ENCODE measurements around the gene OR8G5. TPM values are rescaled to one million over a fixed set of nuclear protein-coding genes. Genes with fewer than 3 reads are reported as not detected.

The OR8G5 gene
- total RNA-seq, 1 donor from 2014 or later = not detected

DNA sequence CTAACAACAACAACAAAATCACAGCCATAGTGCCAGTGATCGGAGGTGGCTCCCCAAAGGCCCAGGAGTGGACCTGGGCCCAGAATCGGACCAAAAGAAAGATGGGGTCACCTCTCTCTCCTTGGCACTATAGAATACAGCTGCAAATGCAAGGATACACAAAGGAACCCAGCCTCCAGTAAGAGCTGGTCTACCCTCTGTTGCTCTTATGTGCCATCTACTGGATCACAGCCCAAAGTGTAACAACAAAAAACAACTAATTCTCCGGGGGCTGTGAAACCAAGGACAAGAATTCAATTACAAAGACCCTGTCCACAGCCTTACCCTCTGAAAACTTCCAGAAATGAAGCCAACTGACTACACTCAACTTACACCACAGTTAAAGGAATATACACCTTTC is 21.6 kb downstream of the OR8G5 start:
- no peaks in the 10 kb centered on the region for H3K36me3 Mint-ChIP-seq (ENCODE audit: low read depth, unreplicated experiment)
- Histone ChIP-seq H3K79me2 (ENCODE audit: insufficient read depth, low read length) (no peaks in the 10 kb centered on the region), H3K27ac (ENCODE audit: low read depth, low read length) (no peak overlapping the region), H3K4me1 (ENCODE audit: insufficient read depth, low read length) (no peaks in the 10 kb centered on the region), H3K9me3 (ENCODE audit: insufficient read depth, low read depth, low read length) (no peaks in the 10 kb centered on the region), H4K20me1 (ENCODE audit: insufficient read depth, low read length) (no peaks in the 10 kb centered on the region), H3K27me3 (ENCODE audit: insufficient read depth, low read length) (peaks cover 3% of the 10 kb centered on the region), H3K9ac (ENCODE audit: low read length) (no peak overlapping the region), H3K4me2 (ENCODE audit: low read length) (no peak overlapping the region), H2AFZ (ENCODE audit: low read depth, low read length) (no peak overlapping the region), H3K4me3 (ENCODE audit: insufficient read depth, low read depth, low read length) (no peak overlapping the region), H3K36me3 (ENCODE audit: insufficient read depth, low read length) (no peaks in the 10 kb centered on the region)
- H3K27me3 Mint-ChIP-seq (ENCODE audit: low read depth, unreplicated experiment) = no peaks in the 10 kb centered on the region
- H3K4me1 Mint-ChIP-seq (ENCODE audit: low read depth, unreplicated experiment) = no peaks in the 10 kb centered on the region
- H3K4me3 Mint-ChIP-seq (ENCODE audit: unreplicated experiment) = no peak overlapping the region
- FAIRE-seq (no peak), DNase-seq (ENCODE audit: low read depth) (no peak)
- no peak overlapping the region for H3K27ac Mint-ChIP-seq (ENCODE audit: unreplicated experiment)
- H3K9me3 Mint-ChIP-seq (ENCODE audit: unreplicated experiment) = peaks cover 3% of the 10 kb centered on the region
- TF ChIP-seq, protein P1, sequence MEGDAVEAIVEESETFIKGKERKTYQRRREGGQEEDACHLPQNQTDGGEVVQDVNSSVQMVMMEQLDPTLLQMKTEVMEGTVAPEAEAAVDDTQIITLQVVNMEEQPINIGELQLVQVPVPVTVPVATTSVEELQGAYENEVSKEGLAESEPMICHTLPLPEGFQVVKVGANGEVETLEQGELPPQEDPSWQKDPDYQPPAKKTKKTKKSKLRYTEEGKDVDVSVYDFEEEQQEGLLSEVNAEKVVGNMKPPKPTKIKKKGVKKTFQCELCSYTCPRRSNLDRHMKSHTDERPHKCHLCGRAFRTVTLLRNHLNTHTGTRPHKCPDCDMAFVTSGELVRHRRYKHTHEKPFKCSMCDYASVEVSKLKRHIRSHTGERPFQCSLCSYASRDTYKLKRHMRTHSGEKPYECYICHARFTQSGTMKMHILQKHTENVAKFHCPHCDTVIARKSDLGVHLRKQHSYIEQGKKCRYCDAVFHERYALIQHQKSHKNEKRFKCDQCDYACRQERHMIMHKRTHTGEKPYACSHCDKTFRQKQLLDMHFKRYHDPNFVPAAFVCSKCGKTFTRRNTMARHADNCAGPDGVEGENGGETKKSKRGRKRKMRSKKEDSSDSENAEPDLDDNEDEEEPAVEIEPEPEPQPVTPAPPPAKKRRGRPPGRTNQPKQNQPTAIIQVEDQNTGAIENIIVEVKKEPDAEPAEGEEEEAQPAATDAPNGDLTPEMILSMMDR (IDR thresholded peaks at IDR 0.05; ENCODE audit: insufficient read depth, low read depth, low read length) = no peak
- TF ChIP-seq EZH2 (IDR thresholded peaks at IDR 0.05; ENCODE audit: insufficient read depth, low read length) = no peak

DNA sequence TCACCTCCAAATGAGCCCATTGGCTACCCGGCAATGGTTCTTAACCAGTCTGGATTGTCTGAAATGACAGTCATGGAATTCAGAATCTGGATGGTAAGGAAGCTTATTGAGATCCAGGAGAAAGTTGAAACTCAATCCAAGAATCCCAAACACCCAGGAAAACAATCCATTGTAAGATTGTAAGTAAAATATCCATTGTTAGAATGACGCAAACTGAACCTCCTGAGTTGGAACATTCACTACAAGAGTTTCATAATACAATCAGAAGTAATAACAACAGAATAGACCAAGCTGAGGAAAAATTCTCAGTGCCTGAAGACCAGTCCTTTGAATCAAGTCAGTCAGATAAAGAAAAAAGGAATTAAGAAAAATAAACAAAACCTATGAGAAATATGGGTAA is 22.1 kb downstream of the OR8G5 start:
- Histone ChIP-seq H3K79me2 (ENCODE audit: insufficient read depth, low read length) (no peaks in the 10 kb centered on the region), H3K4me3 (ENCODE audit: insufficient read depth, low read depth, low read length) (no peak overlapping the region), H3K27me3 (ENCODE audit: insufficient read depth, low read length) (peaks cover 3% of the 10 kb centered on the region), H3K9me3 (ENCODE audit: insufficient read depth, low read depth, low read length) (no peaks in the 10 kb centered on the region), H3K9ac (ENCODE audit: low read length) (no peak overlapping the region), H2AFZ (ENCODE audit: low read depth, low read length) (no peak overlapping the region), H3K27ac (ENCODE audit: low read depth, low read length) (no peak overlapping the region), H3K36me3 (ENCODE audit: insufficient read depth, low read length) (no peaks in the 10 kb centered on the region), H3K4me2 (ENCODE audit: low read length) (no peak overlapping the region), H3K4me1 (ENCODE audit: insufficient read depth, low read length) (no peaks in the 10 kb centered on the region), H4K20me1 (ENCODE audit: insufficient read depth, low read length) (no peaks in the 10 kb centered on the region)
- FAIRE-seq (no peak), DNase-seq (ENCODE audit: low read depth) (peak; percentile 14)
- no peak overlapping the region for H3K27ac Mint-ChIP-seq (ENCODE audit: unreplicated experiment)
- H3K4me3 Mint-ChIP-seq (ENCODE audit: unreplicated experiment) = no peak overlapping the region
- TF ChIP-seq, protein P1 (IDR thresholded peaks at IDR 0.05; ENCODE audit: insufficient read depth, low read depth, low read length) = no peak
- TF ChIP-seq EZH2 (IDR thresholded peaks at IDR 0.05; ENCODE audit: insufficient read depth, low read length) = no peak
- peaks cover 3% of the 10 kb centered on the region for H3K9me3 Mint-ChIP-seq (ENCODE audit: unreplicated experiment)
- no peaks in the 10 kb centered on the region for H3K36me3 Mint-ChIP-seq (ENCODE audit: low read depth, unreplicated experiment)
- H3K4me1 Mint-ChIP-seq (ENCODE audit: low read depth, unreplicated experiment) = no peaks in the 10 kb centered on the region
- H3K27me3 Mint-ChIP-seq (ENCODE audit: low read depth, unreplicated experiment) = no peaks in the 10 kb centered on the region

DNA sequence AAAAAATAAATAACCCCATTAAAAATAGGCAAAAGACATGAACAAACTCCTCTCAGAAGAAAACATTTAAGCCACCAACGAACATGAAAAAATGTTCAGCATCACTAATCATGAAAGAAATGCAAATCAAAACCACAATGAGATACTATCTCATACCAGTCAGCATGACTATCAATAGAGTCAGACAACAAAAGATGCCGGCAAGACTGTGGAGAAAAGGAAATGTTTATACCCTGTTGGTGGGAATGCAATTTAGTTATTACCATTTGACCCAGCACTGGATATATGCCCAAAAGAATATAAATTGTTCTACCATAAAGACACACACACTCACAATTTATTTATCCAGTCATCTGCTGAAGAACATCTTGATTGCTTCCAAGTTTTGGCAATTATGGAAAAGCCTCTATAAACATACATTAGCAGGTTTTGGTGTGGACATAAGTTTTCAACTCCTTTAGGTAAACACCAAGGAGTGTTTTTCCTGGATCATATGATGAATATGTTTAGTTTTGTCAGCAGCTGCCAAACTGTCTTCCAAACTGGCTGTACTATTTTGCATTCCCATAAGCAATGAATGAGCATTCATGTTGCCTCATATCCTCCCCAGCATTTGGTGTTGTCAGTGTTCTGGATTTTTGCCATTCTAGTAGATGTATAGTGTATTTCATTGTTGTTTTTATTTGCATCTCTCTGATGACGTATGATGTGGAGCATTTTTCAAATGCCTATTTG is 29.6 kb downstream of the OR8G5 start:
- H3K4me2 ChIP-seq (ENCODE audit: low read length) = peak overlapping the region; percentile 72
- FAIRE-seq = peak; percentile 66
- H3K4me3 ChIP-seq (ENCODE audit: insufficient read depth, low read depth, low read length) = no peak overlapping the region
- no peaks in the 10 kb centered on the region for H3K27me3 ChIP-seq (ENCODE audit: insufficient read depth, low read length)
- no peak overlapping the region for H2AFZ ChIP-seq (ENCODE audit: low read depth, low read length)
- H3K36me3 Mint-ChIP-seq (ENCODE audit: low read depth, unreplicated experiment) = no peaks in the 10 kb centered on the region
- H3K4me1 Mint-ChIP-seq (ENCODE audit: low read depth, unreplicated experiment) = peaks cover 8% of the 10 kb centered on the region
- H3K79me2 ChIP-seq (ENCODE audit: insufficient read depth, low read length) = no peaks in the 10 kb centered on the region
- peaks cover 11% of the 10 kb centered on the region for H3K4me1 ChIP-seq (ENCODE audit: insufficient read depth, low read length)
- no peaks in the 10 kb centered on the region for H3K36me3 ChIP-seq (ENCODE audit: insufficient read depth, low read length)
- H3K9me3 Mint-ChIP-seq (ENCODE audit: unreplicated experiment) = peaks cover 1% of the 10 kb centered on the region
- peak overlapping the region; percentile 80 for H3K27ac ChIP-seq (ENCODE audit: low read depth, low read length)
- H3K27ac Mint-ChIP-seq (ENCODE audit: unreplicated experiment) = no peak overlapping the region
- H4K20me1 ChIP-seq (ENCODE audit: insufficient read depth, low read length) = no peaks in the 10 kb centered on the region
- no peaks in the 10 kb centered on the region for H3K9me3 ChIP-seq (ENCODE audit: insufficient read depth, low read depth, low read length)
- DNase-seq (ENCODE audit: low read depth) = peak; percentile 84
- TF ChIP-seq EZH2 (IDR thresholded peaks at IDR 0.05; ENCODE audit: insufficient read depth, low read length) = no peak
- TF ChIP-seq, protein P1 (IDR thresholded peaks at IDR 0.05; ENCODE audit: insufficient read depth, low read depth, low read length) = peak; percentile 22
- H3K4me3 Mint-ChIP-seq (ENCODE audit: unreplicated experiment) = no peak overlapping the region
- peak overlapping the region; percentile 62 for H3K9ac ChIP-seq (ENCODE audit: low read length)
- no peaks in the 10 kb centered on the region for H3K27me3 Mint-ChIP-seq (ENCODE audit: low read depth, unreplicated experiment)
